ENCODE measurements around the gene MESD. TPM values are rescaled to one million over a fixed set of nuclear protein-coding genes. Genes with fewer than 3 reads are reported as not detected.

MESD gene
- polyA plus RNA-seq, 1 donor from 2014 or later: 16.3 TPM

- Histone ChIP-seq H2AFZ (ENCODE audit: low read depth, low read length) (no peak overlapping the region), H3K27me3 (ENCODE audit: insufficient read depth, low read depth, low read length) (no peaks in the 10 kb centered on the region), H4K20me1 (ENCODE audit: insufficient read depth) (no peaks in the 10 kb centered on the region), H3K79me2 (replicated peaks; ENCODE audit: insufficient read depth, low read length) (no peaks in the 10 kb centered on the region), H3K4me2 (ENCODE audit: low read length) (no peak overlapping the region), H3K9me2 (ENCODE audit: insufficient read depth, low read length) (no peaks in the 10 kb centered on the region), H3K9ac (ENCODE audit: low read length) (no peak overlapping the region), H3K36me3 (ENCODE audit: insufficient read depth, low read length) (no peaks in the 10 kb centered on the region), H3K27ac (ENCODE audit: low read length) (no peak overlapping the region), H3K9me3 (ENCODE audit: low read length) (no peaks in the 10 kb centered on the region), H3F3A (ENCODE audit: insufficient read depth, low read length, poor library complexity, severe bottlenecking) (no peaks in the 10 kb centered on the region), H3K4me3 (ENCODE audit: low read length) (no peak overlapping the region)
- TF ChIP-seq EP300 (conservative IDR thresholded peaks at IDR 0.05; ENCODE audit: poor library complexity, severe bottlenecking) (no peak), EZH2 (IDR thresholded peaks at IDR 0.05; ENCODE audit: borderline replicate concordance, insufficient read depth, low read length, poor library complexity, severe bottlenecking) (no peak), TAF1 (IDR thresholded peaks at IDR 0.05; ENCODE audit: low read depth) (no peak), POLR2AphosphoS5 (IDR thresholded peaks at IDR 0.05) (no peak), SMC3 (conservative IDR thresholded peaks at IDR 0.05; ENCODE audit: poor library complexity) (no peak), RAD21 (conservative IDR thresholded peaks at IDR 0.05) (no peak), MXI1 (conservative IDR thresholded peaks at IDR 0.05; ENCODE audit: poor library complexity, severe bottlenecking) (no peak)
- TF ChIP-seq, protein P1, sequence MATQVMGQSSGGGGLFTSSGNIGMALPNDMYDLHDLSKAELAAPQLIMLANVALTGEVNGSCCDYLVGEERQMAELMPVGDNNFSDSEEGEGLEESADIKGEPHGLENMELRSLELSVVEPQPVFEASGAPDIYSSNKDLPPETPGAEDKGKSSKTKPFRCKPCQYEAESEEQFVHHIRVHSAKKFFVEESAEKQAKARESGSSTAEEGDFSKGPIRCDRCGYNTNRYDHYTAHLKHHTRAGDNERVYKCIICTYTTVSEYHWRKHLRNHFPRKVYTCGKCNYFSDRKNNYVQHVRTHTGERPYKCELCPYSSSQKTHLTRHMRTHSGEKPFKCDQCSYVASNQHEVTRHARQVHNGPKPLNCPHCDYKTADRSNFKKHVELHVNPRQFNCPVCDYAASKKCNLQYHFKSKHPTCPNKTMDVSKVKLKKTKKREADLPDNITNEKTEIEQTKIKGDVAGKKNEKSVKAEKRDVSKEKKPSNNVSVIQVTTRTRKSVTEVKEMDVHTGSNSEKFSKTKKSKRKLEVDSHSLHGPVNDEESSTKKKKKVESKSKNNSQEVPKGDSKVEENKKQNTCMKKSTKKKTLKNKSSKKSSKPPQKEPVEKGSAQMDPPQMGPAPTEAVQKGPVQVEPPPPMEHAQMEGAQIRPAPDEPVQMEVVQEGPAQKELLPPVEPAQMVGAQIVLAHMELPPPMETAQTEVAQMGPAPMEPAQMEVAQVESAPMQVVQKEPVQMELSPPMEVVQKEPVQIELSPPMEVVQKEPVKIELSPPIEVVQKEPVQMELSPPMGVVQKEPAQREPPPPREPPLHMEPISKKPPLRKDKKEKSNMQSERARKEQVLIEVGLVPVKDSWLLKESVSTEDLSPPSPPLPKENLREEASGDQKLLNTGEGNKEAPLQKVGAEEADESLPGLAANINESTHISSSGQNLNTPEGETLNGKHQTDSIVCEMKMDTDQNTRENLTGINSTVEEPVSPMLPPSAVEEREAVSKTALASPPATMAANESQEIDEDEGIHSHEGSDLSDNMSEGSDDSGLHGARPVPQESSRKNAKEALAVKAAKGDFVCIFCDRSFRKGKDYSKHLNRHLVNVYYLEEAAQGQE (IDR thresholded peaks at IDR 0.05; ENCODE audit: borderline replicate concordance): no peak
- TF ChIP-seq, protein P2, sequence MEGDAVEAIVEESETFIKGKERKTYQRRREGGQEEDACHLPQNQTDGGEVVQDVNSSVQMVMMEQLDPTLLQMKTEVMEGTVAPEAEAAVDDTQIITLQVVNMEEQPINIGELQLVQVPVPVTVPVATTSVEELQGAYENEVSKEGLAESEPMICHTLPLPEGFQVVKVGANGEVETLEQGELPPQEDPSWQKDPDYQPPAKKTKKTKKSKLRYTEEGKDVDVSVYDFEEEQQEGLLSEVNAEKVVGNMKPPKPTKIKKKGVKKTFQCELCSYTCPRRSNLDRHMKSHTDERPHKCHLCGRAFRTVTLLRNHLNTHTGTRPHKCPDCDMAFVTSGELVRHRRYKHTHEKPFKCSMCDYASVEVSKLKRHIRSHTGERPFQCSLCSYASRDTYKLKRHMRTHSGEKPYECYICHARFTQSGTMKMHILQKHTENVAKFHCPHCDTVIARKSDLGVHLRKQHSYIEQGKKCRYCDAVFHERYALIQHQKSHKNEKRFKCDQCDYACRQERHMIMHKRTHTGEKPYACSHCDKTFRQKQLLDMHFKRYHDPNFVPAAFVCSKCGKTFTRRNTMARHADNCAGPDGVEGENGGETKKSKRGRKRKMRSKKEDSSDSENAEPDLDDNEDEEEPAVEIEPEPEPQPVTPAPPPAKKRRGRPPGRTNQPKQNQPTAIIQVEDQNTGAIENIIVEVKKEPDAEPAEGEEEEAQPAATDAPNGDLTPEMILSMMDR (IDR thresholded peaks at IDR 0.05; ENCODE audit: poor library complexity, severe bottlenecking): no peak
These were observed 64.0 kb downstream of the MESD start for GRCh38 chr15:80925597-80926059.

- Histone ChIP-seq H3K4me3 (ENCODE audit: low read length) (no peak overlapping the region), H4K20me1 (ENCODE audit: insufficient read depth) (no peaks in the 10 kb centered on the region), H3K4me2 (ENCODE audit: low read length) (no peak overlapping the region), H3K27ac (ENCODE audit: low read length) (no peak overlapping the region), H2AFZ (ENCODE audit: low read depth, low read length) (no peak overlapping the region), H3K27me3 (ENCODE audit: insufficient read depth, low read depth, low read length) (no peaks in the 10 kb centered on the region), H3K79me2 (replicated peaks; ENCODE audit: insufficient read depth, low read length) (no peaks in the 10 kb centered on the region), H3F3A (ENCODE audit: insufficient read depth, low read length, poor library complexity, severe bottlenecking) (no peaks in the 10 kb centered on the region), H3K9ac (ENCODE audit: low read length) (no peak overlapping the region), H3K9me2 (ENCODE audit: insufficient read depth, low read length) (no peaks in the 10 kb centered on the region), H3K36me3 (ENCODE audit: insufficient read depth, low read length) (no peaks in the 10 kb centered on the region), H3K9me3 (ENCODE audit: low read length) (no peaks in the 10 kb centered on the region)
- TF ChIP-seq EZH2 (IDR thresholded peaks at IDR 0.05; ENCODE audit: borderline replicate concordance, insufficient read depth, low read length, poor library complexity, severe bottlenecking) (no peak), RAD21 (conservative IDR thresholded peaks at IDR 0.05) (no peak)
These were observed 65.3 kb downstream of the MESD start for GRCh38 chr15:80924278-80924677.

GRCh38 chr15:80923668-80924067, 66.0 kb downstream of the MESD start:
- Histone ChIP-seq H3K4me2 (ENCODE audit: low read length) (no peak overlapping the region), H3K4me3 (ENCODE audit: low read length) (no peak overlapping the region), H3K9me2 (ENCODE audit: insufficient read depth, low read length) (no peaks in the 10 kb centered on the region), H3K27ac (ENCODE audit: low read length) (no peak overlapping the region), H3K27me3 (ENCODE audit: insufficient read depth, low read depth, low read length) (no peaks in the 10 kb centered on the region), H3K9me3 (ENCODE audit: low read length) (no peaks in the 10 kb centered on the region), H3F3A (ENCODE audit: insufficient read depth, low read length, poor library complexity, severe bottlenecking) (no peaks in the 10 kb centered on the region), H4K20me1 (ENCODE audit: insufficient read depth) (no peaks in the 10 kb centered on the region), H2AFZ (ENCODE audit: low read depth, low read length) (no peak overlapping the region), H3K9ac (ENCODE audit: low read length) (no peak overlapping the region), H3K36me3 (ENCODE audit: insufficient read depth, low read length) (no peaks in the 10 kb centered on the region), H3K79me2 (replicated peaks; ENCODE audit: insufficient read depth, low read length) (no peaks in the 10 kb centered on the region)
- no peak for TF ChIP-seq RAD21 (conservative IDR thresholded peaks at IDR 0.05)
- no peak for TF ChIP-seq TAF1 (IDR thresholded peaks at IDR 0.05; ENCODE audit: low read depth)
- TF ChIP-seq, protein P2 (IDR thresholded peaks at IDR 0.05; ENCODE audit: poor library complexity, severe bottlenecking): no peak
- no peak for TF ChIP-seq MXI1 (conservative IDR thresholded peaks at IDR 0.05; ENCODE audit: poor library complexity, severe bottlenecking)
- TF ChIP-seq POLR2AphosphoS5 (IDR thresholded peaks at IDR 0.05): no peak
- no peak for TF ChIP-seq EP300 (conservative IDR thresholded peaks at IDR 0.05; ENCODE audit: poor library complexity, severe bottlenecking)
- TF ChIP-seq SMC3 (conservative IDR thresholded peaks at IDR 0.05; ENCODE audit: poor library complexity): no peak
- TF ChIP-seq, protein P1 (IDR thresholded peaks at IDR 0.05; ENCODE audit: borderline replicate concordance): no peak
- no peak for TF ChIP-seq EZH2 (IDR thresholded peaks at IDR 0.05; ENCODE audit: borderline replicate concordance, insufficient read depth, low read length, poor library complexity, severe bottlenecking)
